GM12892 (cell line): ENCODE results near the gene CFAP46.

Source experiments
- POLR2A ChIP-seq: IDR thresholded peaks from 2 replicates; pipeline ENCODE4 v1.6.1; 2011; ENCODE audit warnings: low read depth, low read length, control low read depth
- POLR2AphosphoS5 ChIP-seq: IDR thresholded peaks from 2 replicates; pipeline ENCODE4 v1.6.1; 2011; ENCODE audit warnings: low read depth, low read length, control low read depth
- TAF1 ChIP-seq: IDR thresholded peaks from 2 replicates; pipeline ENCODE4 v1.6.1; 2011; ENCODE audit warnings: low read depth, mild to moderate bottlenecking, control low read depth, low read length, borderline replicate concordance

GRCh38 chr10:132985546-132985900 is 43.2 kb upstream of the CFAP46 start:
- TF ChIP-seq POLR2A (no peak), POLR2AphosphoS5 (no peak), TAF1 (no peak)
